WTC11 (cell line): Measurements from ENCODE around the gene ZNF646. TPM values are rescaled to one million over a fixed set of nuclear protein-coding genes. Genes with fewer than 3 reads are reported as not detected.

Experiments
- ATAC-seq: fragments of 200-7000 bp; cut with Tn5 transposase; 2 replicates; pipeline ENCODE4 v1.10.0; 2021; ENCODE audit warnings: mild to moderate bottlenecking, moderate library complexity
- CTCF ChIA-PET: fragments of 300-600 bp; sonication (Branson Sonifier 250); formaldehyde crosslinking; loops from one replicate; lab custom pipeline; 2021; ENCODE audit warnings: antibody characterized with exemption; lab: Charles Lee
- POLR2A ChIA-PET: fragments of 350-600 bp; sonication (Branson Sonifier 250); formaldehyde crosslinking; loops from one replicate; lab custom pipeline; 2021; ENCODE audit warnings: antibody characterized with exemption; lab: Charles Lee
- DNase-seq: peaks from one replicate; pipeline ENCODE4 v3.0.0; 2021; ENCODE audit warnings: low spot score
- H3K27ac Mint-ChIP-seq: 2 replicates; pipeline ENCODE4 v1.8.0; 2021; ENCODE audit warnings: mixed read lengths
- H3K27me3 Mint-ChIP-seq: 2 replicates; pipeline ENCODE4 v1.8.0; 2021; ENCODE audit warnings: low read depth, mild to moderate bottlenecking, moderate library complexity, mixed read lengths
- H3K36me3 Mint-ChIP-seq: 2 replicates; pipeline ENCODE4 v1.8.0; 2021; ENCODE audit warnings: mixed read lengths
- H3K4me1 Mint-ChIP-seq: 2 replicates; pipeline ENCODE4 v1.8.0; 2022; ENCODE audit warnings: mixed read lengths
- H3K4me3 Mint-ChIP-seq: 2 replicates; pipeline ENCODE4 v1.8.0; 2021; ENCODE audit warnings: mild to moderate bottlenecking, moderate library complexity, mixed read lengths
- H3K9me3 Mint-ChIP-seq: 2 replicates; pipeline ENCODE4 v1.8.0; 2021; ENCODE audit warnings: mixed read lengths
- ATF1 ChIP-seq: sonication (generic); formaldehyde crosslinking; IDR thresholded peaks from 2 replicates; pipeline ENCODE4 v1.8.1; 2023; ENCODE audit warnings: mild to moderate bottlenecking, moderate library complexity, missing genetic modification reagents
- CREM ChIP-seq: sonication (generic); formaldehyde crosslinking; IDR thresholded peaks from 2 replicates; pipeline ENCODE4 v1.8.1; 2022; ENCODE audit warnings: mild to moderate bottlenecking, missing genetic modification reagents, moderate library complexity
- GABPB1 ChIP-seq: sonication (generic); formaldehyde crosslinking; IDR thresholded peaks from 2 replicates; pipeline ENCODE4 v1.8.1; 2023; ENCODE audit warnings: mild to moderate bottlenecking, missing genetic modification reagents
- RELA ChIP-seq: sonication (generic); formaldehyde crosslinking; IDR thresholded peaks from 2 replicates; pipeline ENCODE4 v1.8.1; 2022; ENCODE audit warnings: missing genetic modification reagents, mild to moderate bottlenecking, borderline replicate concordance
- RORB ChIP-seq: fragments of 250-450 bp; sonication (Bioruptor Pico); IDR thresholded peaks from 2 replicates; pipeline ENCODE4 v1.9.0; 2021; ENCODE audit warnings: mild to moderate bottlenecking
- SMAD4 ChIP-seq: sonication (generic); formaldehyde crosslinking; IDR thresholded peaks from 2 replicates; pipeline ENCODE4 v1.8.0; 2022; ENCODE audit warnings: mild to moderate bottlenecking, missing genetic modification reagents
- SP1 ChIP-seq: sonication (generic); formaldehyde crosslinking; conservative IDR thresholded peaks from 2 replicates; pipeline ENCODE4 v1.8.1; 2022; ENCODE audit warnings: missing genetic modification reagents
- ZNF138 ChIP-seq: sonication (generic); formaldehyde crosslinking; conservative IDR thresholded peaks from 2 replicates; pipeline ENCODE4 v1.8.1; 2022; ENCODE audit warnings: mild to moderate bottlenecking, moderate library complexity, missing genetic modification reagents
- ZNF263 ChIP-seq: sonication (generic); formaldehyde crosslinking; IDR thresholded peaks from 2 replicates; pipeline ENCODE4 v1.8.1; 2022; ENCODE audit warnings: low read depth, mild to moderate bottlenecking, moderate library complexity, missing genetic modification reagents
- ZNF396 ChIP-seq: fragments of 250-450 bp; sonication (Bioruptor Pico); IDR thresholded peaks from 2 replicates; pipeline ENCODE4 v1.8.0; 2021; ENCODE audit warnings: mild to moderate bottlenecking, moderate library complexity, borderline replicate concordance
- ZNF416 ChIP-seq: fragments of 250-450 bp; sonication (Bioruptor Pico); IDR thresholded peaks from 2 replicates; pipeline ENCODE4 v1.9.0; 2021; ENCODE audit warnings: mild to moderate bottlenecking, inconsistent platforms
- total RNA-seq: library from RNA; stranded (reverse); gene quantifications from 3 replicates; pipeline ENCODE4 v1.2.3, GENCODE V29; 2021
- TF ChIP-seq, protein P1 (sequence below): sonication (generic); formaldehyde crosslinking; IDR thresholded peaks from 2 replicates; pipeline ENCODE4 v1.8.1; 2023; ENCODE audit warnings: mild to moderate bottlenecking, missing genetic modification reagents
- TF ChIP-seq, protein P2 (sequence below): sonication (generic); formaldehyde crosslinking; IDR thresholded peaks from 2 replicates; pipeline ENCODE4 v1.8.1; 2022; ENCODE audit warnings: mild to moderate bottlenecking, missing genetic modification reagents, moderate library complexity, borderline replicate concordance
- TF ChIP-seq, protein P3 (sequence below): sonication (generic); formaldehyde crosslinking; IDR thresholded peaks from 2 replicates; pipeline ENCODE4 v1.8.0; 2023; ENCODE audit warnings: mild to moderate bottlenecking, missing genetic modification reagents
- TF ChIP-seq, protein P4 (sequence below): fragments of 250-450 bp; sonication (Bioruptor Pico); IDR thresholded peaks from 2 replicates; pipeline ENCODE4 v1.9.0; 2021; ENCODE audit warnings: mild to moderate bottlenecking, borderline replicate concordance
- TF ChIP-seq, protein P5 (sequence below): sonication (generic); formaldehyde crosslinking; IDR thresholded peaks from 2 replicates; pipeline ENCODE4 v1.8.0; 2022; ENCODE audit warnings: mild to moderate bottlenecking, missing genetic modification reagents
- TF ChIP-seq, protein P6 (sequence below): fragments of 200-600 bp; IDR thresholded peaks from 2 replicates; pipeline ENCODE4 v1.8.0; 2022; ENCODE audit warnings: antibody characterized with exemption
- TF ChIP-seq, protein P7 (sequence below): sonication (generic); formaldehyde crosslinking; IDR thresholded peaks from 2 replicates; pipeline ENCODE4 v1.8.1; 2022; ENCODE audit warnings: mild to moderate bottlenecking, moderate library complexity, missing genetic modification reagents

The ZNF646 gene
- total RNA-seq, 1 experiment from 2014 or later = 29.3 TPM

DNA sequence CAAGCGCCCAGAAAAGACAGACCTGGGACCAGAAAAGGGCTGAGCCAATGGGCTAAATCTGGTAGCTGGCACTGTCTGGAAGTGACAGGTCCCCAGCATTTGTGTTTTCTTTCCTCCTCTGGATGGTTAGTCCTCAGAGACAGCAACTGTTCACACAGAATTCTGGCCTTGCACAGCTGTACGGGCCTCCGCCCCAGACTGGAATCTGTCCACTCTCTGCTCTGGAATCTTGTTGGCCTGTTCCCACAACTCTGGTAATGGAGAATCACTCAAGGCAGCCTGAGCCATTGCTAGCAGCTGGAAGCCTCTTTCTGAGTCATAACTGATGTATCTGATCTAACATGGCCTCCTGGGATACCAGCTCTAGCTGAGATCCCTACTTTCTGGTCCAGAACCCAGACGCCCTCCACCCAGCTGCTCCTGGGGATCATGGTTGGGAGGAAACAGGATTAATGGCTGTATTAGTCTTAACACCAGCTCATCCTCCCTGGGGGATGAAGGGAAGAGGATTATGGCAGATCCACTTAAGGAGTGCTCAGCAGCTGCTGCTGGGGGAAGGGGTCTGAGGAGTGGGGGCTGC, 9.2 kb upstream of the ZNF646 start:
- ATAC-seq (no peak), DNase-seq (no peak)
- no peak overlapping the region for H3K4me3 Mint-ChIP-seq
- no peaks in the 10 kb centered on the region for H3K4me1 Mint-ChIP-seq
- POLR2A ChIA-PET = no interaction called here
- TF ChIP-seq RELA (CRISPR knock-in tag) (no peak), GABPB1 (CRISPR knock-in tag) (no peak), ZNF138 (no peak)
- TF ChIP-seq, protein P1, sequence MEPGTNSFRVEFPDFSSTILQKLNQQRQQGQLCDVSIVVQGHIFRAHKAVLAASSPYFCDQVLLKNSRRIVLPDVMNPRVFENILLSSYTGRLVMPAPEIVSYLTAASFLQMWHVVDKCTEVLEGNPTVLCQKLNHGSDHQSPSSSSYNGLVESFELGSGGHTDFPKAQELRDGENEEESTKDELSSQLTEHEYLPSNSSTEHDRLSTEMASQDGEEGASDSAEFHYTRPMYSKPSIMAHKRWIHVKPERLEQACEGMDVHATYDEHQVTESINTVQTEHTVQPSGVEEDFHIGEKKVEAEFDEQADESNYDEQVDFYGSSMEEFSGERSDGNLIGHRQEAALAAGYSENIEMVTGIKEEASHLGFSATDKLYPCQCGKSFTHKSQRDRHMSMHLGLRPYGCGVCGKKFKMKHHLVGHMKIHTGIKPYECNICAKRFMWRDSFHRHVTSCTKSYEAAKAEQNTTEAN (CRISPR knock-in tag) = no peak
- H3K27ac Mint-ChIP-seq = peak overlapping the region; percentile 20; the same call in 1 of the 2 replicates
- H3K27me3 Mint-ChIP-seq = no peaks in the 10 kb centered on the region
- H3K36me3 Mint-ChIP-seq = peaks cover 23% of the 10 kb centered on the region
- CTCF ChIA-PET = interaction anchor here (1.8 kb wide), 1 partner anchor 80 kb away, joined by 6 read pairs; the partner anchor contains the start of gene HSD3B7
- no peaks in the 10 kb centered on the region for H3K9me3 Mint-ChIP-seq

DNA sequence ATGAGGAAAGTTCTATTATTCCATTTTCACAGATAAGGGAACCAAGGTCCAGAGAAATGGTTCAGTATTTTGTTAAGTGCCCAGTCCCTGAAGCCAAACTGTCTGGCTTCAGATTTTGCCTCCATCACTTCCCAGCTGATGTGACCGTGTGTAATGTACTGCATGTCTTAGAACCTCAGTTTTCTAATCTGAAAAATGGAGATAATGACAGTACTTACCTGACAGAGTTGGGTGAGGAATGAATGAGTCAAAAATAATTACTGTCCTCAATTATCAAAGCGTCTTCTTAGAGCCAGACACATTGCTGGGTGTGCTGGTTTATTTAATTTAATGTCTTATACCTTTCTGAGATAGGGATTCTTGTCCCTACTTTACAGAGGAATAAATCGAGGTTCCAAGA, 6.9 kb upstream of the ZNF646 start:
- ChIA-PET CTCF (interaction anchor here (2.2 to 2.4 kb wide), 2 partner anchors 25 to 82 kb away, joined by 6 to 10 read pairs; partner anchors contain the start of gene HSD3B7), POLR2A (no interaction called here)
- no peak for DNase-seq
- Mint-ChIP-seq H3K36me3 (peaks cover 17% of the 10 kb centered on the region), H3K9me3 (no peaks in the 10 kb centered on the region), H3K4me1 (peaks cover 8% of the 10 kb centered on the region), H3K27ac (no peak overlapping the region), H3K27me3 (no peaks in the 10 kb centered on the region), H3K4me3 (no peak overlapping the region)
- no peak for ATAC-seq
- no peak for TF ChIP-seq ATF1 (CRISPR knock-in tag)
- TF ChIP-seq, protein P2, sequence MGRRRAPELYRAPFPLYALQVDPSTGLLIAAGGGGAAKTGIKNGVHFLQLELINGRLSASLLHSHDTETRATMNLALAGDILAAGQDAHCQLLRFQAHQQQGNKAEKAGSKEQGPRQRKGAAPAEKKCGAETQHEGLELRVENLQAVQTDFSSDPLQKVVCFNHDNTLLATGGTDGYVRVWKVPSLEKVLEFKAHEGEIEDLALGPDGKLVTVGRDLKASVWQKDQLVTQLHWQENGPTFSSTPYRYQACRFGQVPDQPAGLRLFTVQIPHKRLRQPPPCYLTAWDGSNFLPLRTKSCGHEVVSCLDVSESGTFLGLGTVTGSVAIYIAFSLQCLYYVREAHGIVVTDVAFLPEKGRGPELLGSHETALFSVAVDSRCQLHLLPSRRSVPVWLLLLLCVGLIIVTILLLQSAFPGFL = no peak
- TF ChIP-seq, protein P3, sequence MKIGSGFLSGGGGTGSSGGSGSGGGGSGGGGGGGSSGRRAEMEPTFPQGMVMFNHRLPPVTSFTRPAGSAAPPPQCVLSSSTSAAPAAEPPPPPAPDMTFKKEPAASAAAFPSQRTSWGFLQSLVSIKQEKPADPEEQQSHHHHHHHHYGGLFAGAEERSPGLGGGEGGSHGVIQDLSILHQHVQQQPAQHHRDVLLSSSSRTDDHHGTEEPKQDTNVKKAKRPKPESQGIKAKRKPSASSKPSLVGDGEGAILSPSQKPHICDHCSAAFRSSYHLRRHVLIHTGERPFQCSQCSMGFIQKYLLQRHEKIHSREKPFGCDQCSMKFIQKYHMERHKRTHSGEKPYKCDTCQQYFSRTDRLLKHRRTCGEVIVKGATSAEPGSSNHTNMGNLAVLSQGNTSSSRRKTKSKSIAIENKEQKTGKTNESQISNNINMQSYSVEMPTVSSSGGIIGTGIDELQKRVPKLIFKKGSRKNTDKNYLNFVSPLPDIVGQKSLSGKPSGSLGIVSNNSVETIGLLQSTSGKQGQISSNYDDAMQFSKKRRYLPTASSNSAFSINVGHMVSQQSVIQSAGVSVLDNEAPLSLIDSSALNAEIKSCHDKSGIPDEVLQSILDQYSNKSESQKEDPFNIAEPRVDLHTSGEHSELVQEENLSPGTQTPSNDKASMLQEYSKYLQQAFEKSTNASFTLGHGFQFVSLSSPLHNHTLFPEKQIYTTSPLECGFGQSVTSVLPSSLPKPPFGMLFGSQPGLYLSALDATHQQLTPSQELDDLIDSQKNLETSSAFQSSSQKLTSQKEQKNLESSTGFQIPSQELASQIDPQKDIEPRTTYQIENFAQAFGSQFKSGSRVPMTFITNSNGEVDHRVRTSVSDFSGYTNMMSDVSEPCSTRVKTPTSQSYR (CRISPR knock-in tag) = no peak
- no peak for TF ChIP-seq ZNF396 (CRISPR knock-in tag)
- TF ChIP-seq, protein P4, sequence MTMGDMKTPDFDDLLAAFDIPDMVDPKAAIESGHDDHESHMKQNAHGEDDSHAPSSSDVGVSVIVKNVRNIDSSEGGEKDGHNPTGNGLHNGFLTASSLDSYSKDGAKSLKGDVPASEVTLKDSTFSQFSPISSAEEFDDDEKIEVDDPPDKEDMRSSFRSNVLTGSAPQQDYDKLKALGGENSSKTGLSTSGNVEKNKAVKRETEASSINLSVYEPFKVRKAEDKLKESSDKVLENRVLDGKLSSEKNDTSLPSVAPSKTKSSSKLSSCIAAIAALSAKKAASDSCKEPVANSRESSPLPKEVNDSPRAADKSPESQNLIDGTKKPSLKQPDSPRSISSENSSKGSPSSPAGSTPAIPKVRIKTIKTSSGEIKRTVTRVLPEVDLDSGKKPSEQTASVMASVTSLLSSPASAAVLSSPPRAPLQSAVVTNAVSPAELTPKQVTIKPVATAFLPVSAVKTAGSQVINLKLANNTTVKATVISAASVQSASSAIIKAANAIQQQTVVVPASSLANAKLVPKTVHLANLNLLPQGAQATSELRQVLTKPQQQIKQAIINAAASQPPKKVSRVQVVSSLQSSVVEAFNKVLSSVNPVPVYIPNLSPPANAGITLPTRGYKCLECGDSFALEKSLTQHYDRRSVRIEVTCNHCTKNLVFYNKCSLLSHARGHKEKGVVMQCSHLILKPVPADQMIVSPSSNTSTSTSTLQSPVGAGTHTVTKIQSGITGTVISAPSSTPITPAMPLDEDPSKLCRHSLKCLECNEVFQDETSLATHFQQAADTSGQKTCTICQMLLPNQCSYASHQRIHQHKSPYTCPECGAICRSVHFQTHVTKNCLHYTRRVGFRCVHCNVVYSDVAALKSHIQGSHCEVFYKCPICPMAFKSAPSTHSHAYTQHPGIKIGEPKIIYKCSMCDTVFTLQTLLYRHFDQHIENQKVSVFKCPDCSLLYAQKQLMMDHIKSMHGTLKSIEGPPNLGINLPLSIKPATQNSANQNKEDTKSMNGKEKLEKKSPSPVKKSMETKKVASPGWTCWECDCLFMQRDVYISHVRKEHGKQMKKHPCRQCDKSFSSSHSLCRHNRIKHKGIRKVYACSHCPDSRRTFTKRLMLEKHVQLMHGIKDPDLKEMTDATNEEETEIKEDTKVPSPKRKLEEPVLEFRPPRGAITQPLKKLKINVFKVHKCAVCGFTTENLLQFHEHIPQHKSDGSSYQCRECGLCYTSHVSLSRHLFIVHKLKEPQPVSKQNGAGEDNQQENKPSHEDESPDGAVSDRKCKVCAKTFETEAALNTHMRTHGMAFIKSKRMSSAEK (CRISPR knock-in tag) = no peak
- TF ChIP-seq, protein P5, sequence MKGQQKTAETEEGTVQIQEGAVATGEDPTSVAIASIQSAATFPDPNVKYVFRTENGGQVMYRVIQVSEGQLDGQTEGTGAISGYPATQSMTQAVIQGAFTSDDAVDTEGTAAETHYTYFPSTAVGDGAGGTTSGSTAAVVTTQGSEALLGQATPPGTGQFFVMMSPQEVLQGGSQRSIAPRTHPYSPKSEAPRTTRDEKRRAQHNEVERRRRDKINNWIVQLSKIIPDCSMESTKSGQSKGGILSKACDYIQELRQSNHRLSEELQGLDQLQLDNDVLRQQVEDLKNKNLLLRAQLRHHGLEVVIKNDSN = no peak
- TF ChIP-seq ZNF263 = no peak
- TF ChIP-seq, protein P6, sequence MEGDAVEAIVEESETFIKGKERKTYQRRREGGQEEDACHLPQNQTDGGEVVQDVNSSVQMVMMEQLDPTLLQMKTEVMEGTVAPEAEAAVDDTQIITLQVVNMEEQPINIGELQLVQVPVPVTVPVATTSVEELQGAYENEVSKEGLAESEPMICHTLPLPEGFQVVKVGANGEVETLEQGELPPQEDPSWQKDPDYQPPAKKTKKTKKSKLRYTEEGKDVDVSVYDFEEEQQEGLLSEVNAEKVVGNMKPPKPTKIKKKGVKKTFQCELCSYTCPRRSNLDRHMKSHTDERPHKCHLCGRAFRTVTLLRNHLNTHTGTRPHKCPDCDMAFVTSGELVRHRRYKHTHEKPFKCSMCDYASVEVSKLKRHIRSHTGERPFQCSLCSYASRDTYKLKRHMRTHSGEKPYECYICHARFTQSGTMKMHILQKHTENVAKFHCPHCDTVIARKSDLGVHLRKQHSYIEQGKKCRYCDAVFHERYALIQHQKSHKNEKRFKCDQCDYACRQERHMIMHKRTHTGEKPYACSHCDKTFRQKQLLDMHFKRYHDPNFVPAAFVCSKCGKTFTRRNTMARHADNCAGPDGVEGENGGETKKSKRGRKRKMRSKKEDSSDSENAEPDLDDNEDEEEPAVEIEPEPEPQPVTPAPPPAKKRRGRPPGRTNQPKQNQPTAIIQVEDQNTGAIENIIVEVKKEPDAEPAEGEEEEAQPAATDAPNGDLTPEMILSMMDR = no peak
- TF ChIP-seq, protein P7, sequence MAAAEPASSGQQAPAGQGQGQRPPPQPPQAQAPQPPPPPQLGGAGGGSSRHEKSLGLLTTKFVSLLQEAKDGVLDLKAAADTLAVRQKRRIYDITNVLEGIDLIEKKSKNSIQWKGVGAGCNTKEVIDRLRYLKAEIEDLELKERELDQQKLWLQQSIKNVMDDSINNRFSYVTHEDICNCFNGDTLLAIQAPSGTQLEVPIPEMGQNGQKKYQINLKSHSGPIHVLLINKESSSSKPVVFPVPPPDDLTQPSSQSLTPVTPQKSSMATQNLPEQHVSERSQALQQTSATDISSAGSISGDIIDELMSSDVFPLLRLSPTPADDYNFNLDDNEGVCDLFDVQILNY (CRISPR knock-in tag) = no peak
- TF ChIP-seq SP1 (CRISPR knock-in tag) = no peak
- no peak for TF ChIP-seq SMAD4
- TF ChIP-seq ZNF416 = no peak
- TF ChIP-seq RORB (CRISPR knock-in tag) = no peak
- no peak for TF ChIP-seq CREM (CRISPR knock-in tag)
